ENCODE results near the gene NUP210.

The NUP210 gene

DNA sequence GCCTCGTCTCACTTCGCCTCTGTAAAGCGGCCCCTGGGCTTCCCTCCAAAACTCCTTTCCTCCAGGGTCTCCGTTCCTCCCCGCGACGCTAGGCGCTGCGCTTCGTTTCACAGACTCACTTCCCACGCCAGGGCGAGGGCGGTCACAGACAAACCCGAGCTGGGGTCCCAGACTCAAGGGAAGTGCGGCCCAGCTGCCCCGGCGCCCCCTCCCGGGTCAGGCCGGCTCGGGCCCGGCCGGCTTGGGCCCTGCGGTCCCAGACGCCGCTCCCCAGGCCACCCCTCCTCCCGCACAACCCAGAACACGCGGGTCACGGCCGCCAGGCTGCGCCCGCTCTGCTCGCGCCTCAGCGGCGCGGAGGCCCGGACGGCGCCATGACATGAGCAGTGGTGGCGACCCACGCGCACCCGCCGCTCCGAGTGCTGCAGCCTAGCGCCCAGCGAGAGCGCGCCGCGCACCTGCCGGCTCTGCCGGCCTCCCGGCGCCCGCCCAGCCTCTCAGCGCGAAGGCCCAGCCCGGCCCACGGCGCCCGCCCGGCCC lies 547 bp downstream of the NUP210 start:
- no peak for DNase-seq (ENCODE audit: low read depth, low spot score)
- Histone ChIP-seq H3K9ac (ENCODE audit: insufficient read length, low read depth) (peak overlapping the region; percentile 90), H3K36me3 (ENCODE audit: insufficient read depth, insufficient read length, low read length) (peaks cover 3% of the 10 kb centered on the region), H3K4me1 (ENCODE audit: insufficient read depth, insufficient read length) (peaks cover 11% of the 10 kb centered on the region), H3K27me3 (ENCODE audit: insufficient read depth, insufficient read length) (peaks cover 30% of the 10 kb centered on the region), H3K4me3 (ENCODE audit: insufficient read length, low read depth) (peak overlapping the region; percentile 85), H3K9me3 (ENCODE audit: insufficient read depth, low read length) (no peaks in the 10 kb centered on the region)
- TF ChIP-seq SUZ12 (IDR thresholded peaks at IDR 0.05; ENCODE audit: extremely low read depth, insufficient read depth, insufficient read length) (no peak), ZNF274 (IDR thresholded peaks at IDR 0.05; ENCODE audit: low read depth, low read length) (no peak), YY1 (IDR thresholded peaks at IDR 0.05; ENCODE audit: insufficient read depth, insufficient read length) (no peak)

DNA sequence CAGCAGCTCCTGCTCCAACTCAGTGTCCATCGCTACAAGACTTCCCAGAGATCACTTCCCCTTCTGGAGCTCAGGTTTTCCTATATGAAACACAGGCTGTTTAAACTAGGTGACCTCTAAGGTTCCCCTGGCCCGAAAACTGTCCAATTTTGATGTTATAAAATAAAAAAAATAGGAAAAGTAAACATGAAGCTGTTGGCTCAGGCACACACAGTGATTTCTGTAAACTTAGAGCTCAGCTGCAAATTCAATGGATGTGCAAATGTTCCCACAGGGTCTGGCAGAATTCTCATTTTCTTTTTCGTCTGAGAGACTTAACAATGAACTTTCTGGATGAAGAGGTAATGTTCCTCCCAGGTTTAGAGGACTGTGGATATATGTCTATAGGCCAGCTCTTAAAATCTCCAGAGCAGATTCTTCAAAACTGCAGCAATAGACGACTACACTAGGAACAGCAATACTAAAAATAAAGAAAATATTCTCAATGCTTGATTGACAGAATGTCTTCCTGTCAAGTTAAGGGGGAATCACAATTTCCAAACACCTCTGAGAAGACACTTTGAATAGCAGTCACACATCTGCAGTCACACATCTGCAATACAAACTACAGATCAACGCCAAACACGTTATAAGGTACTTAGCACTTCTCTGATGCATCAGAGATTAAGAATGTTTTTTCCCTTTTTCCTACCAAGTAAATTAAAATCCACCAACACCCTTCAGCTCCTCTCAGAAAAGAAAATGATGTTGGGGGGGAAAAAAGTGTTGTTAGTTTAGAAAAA lies 2.8 kb downstream of the NUP210 start:
- TF ChIP-seq YY1 (IDR thresholded peaks at IDR 0.05; ENCODE audit: insufficient read depth, insufficient read length) (no peak), ZNF274 (IDR thresholded peaks at IDR 0.05; ENCODE audit: low read depth, low read length) (no peak), SUZ12 (IDR thresholded peaks at IDR 0.05; ENCODE audit: extremely low read depth, insufficient read depth, insufficient read length) (no peak)
- Histone ChIP-seq H3K4me1 (ENCODE audit: insufficient read depth, insufficient read length) (peaks cover 11% of the 10 kb centered on the region), H3K9ac (ENCODE audit: insufficient read length, low read depth) (no peak overlapping the region), H3K9me3 (ENCODE audit: insufficient read depth, low read length) (no peaks in the 10 kb centered on the region), H3K27me3 (ENCODE audit: insufficient read depth, insufficient read length) (peaks cover 30% of the 10 kb centered on the region), H3K36me3 (ENCODE audit: insufficient read depth, insufficient read length, low read length) (peaks cover 3% of the 10 kb centered on the region), H3K4me3 (ENCODE audit: insufficient read length, low read depth) (no peak overlapping the region)
- DNase-seq (ENCODE audit: low read depth, low spot score): no peak

DNA sequence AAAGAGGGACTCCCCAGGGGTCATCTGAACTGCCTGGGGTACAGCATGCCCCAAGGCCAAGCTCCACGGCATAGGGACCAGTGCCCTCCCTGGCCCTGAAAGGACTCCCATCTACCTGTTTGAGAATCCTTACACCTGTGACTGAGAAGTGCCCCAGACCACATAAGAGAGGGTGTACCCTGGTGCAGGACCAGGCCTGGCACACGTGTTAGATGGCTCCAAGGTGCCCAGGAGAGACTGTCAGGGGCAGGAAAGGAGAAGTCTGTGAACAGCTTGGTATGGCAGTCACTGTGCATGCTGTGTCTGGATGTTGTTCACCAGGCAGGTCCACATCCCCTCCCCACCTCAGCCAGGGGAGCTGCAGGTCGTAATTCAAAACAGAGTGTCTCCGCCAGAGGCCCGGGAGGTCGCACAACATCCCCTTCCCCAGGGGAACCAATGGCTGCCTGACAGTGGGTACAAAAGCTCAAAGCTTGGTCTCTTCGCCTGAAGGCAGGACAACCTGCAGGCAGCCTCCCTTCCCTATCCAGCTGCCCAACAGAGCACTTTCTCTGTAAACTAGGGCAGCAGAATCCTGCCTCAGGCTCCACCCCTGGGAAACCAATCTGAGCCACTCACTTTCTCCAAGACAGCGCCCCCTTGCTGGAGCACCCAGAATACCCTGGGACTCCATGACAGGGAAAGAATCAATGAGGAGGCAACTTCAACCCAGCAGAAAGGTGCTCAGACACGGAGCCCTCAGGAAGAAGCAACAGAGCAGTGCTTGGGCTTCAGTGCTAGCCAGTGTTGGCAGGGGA lies 3.9 kb downstream of the NUP210 start:
- TF ChIP-seq YY1 (IDR thresholded peaks at IDR 0.05; ENCODE audit: insufficient read depth, insufficient read length) (no peak), ZNF274 (IDR thresholded peaks at IDR 0.05; ENCODE audit: low read depth, low read length) (no peak)
- peaks cover 11% of the 10 kb centered on the region for H3K4me1 ChIP-seq (ENCODE audit: insufficient read depth, insufficient read length)
- no peak for DNase-seq (ENCODE audit: low read depth, low spot score)
- peak overlapping the region; percentile 51 for H3K9ac ChIP-seq (ENCODE audit: insufficient read length, low read depth)
- H3K9me3 ChIP-seq (ENCODE audit: insufficient read depth, low read length): no peaks in the 10 kb centered on the region
- peaks cover 22% of the 10 kb centered on the region for H3K27me3 ChIP-seq (ENCODE audit: insufficient read depth, insufficient read length)
- H3K36me3 ChIP-seq (ENCODE audit: insufficient read depth, insufficient read length, low read length): peaks cover 3% of the 10 kb centered on the region
- H3K4me3 ChIP-seq (ENCODE audit: insufficient read length, low read depth): no peak overlapping the region

DNA sequence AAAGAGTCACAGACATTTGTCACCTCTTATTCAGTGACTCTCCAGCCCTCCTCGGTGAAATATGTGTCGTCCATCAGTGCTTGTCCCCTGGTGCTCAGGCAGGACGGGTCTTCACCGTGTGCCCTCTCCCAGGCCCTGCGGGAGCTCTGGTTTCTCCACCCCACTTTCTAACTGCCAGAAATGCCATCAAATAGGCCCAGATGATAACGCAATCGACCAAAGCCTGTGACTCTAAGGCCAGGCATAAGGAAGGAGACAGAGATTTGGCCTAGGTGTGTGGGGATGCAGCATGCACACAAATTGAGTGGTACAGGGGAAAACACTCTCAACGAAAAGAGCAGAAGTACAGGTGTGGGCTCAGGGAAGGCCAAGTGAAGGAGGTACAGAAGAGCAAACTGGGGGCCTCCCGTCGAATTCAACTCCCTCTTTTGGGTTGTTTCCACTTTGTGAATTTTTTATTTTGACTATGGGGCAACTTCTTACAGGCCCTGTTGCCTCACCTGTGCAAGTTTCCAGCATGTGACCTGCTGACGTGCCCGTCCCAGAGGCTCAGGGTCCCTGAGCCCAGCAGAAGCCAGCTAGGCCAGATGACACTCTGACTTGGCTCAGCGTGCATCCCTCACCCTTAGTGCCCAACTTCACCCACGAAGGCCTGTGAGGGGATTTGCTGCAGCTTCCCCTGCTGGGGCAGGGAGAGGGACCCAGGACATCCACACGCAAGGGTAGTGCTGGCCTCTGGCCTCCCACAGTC lies 4.7 kb downstream of the NUP210 start:
- Histone ChIP-seq H3K36me3 (ENCODE audit: insufficient read depth, insufficient read length, low read length) (peaks cover 3% of the 10 kb centered on the region), H3K9ac (ENCODE audit: insufficient read length, low read depth) (peak overlapping the region; percentile 51)
- no peak for TF ChIP-seq SUZ12 (IDR thresholded peaks at IDR 0.05; ENCODE audit: extremely low read depth, insufficient read depth, insufficient read length)
- TF ChIP-seq ZNF274 (IDR thresholded peaks at IDR 0.05; ENCODE audit: low read depth, low read length): no peak
- TF ChIP-seq YY1 (IDR thresholded peaks at IDR 0.05; ENCODE audit: insufficient read depth, insufficient read length): no peak

DNA sequence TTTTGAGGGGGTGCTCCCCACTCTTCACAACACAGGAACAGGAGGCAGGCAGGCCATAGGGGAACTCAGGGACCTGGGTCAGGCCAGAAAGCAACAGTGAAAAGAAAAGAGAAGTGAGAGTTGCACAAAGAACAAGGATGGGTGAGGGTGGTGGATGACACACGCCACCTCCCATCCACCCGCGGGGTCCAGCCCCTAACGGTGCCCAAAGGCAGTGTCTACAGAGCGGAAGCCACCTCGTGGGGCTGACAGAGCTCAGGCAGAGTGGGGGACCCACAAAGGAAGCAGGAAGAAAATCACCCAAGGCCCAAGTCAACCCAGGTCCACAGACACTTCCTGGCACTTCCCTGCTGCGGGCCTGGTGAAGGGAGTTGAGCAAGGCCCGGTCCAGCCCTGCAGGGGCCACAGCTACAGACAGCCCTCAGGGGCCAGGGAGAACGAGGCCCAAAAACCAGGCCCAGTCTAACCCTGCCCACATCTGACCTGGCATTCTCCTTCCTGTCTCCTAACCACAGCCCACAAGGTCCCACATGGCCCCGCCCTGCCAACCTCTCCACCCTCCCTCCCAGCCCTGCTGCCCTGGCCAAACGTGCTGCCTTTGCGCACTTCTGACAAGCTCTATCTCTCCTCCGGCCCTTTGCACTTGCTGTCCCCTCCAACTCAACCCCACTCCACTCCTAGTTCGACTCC lies 5.9 kb downstream of the NUP210 start:
- TF ChIP-seq SUZ12 (IDR thresholded peaks at IDR 0.05; ENCODE audit: extremely low read depth, insufficient read depth, insufficient read length) (no peak), ZNF274 (IDR thresholded peaks at IDR 0.05; ENCODE audit: low read depth, low read length) (no peak), YY1 (IDR thresholded peaks at IDR 0.05; ENCODE audit: insufficient read depth, insufficient read length) (no peak)
- Histone ChIP-seq H3K4me3 (ENCODE audit: insufficient read length, low read depth) (no peak overlapping the region), H3K27me3 (ENCODE audit: insufficient read depth, insufficient read length) (peaks cover 6% of the 10 kb centered on the region), H3K9me3 (ENCODE audit: insufficient read depth, low read length) (no peaks in the 10 kb centered on the region), H3K9ac (ENCODE audit: insufficient read length, low read depth) (no peak overlapping the region), H3K4me1 (ENCODE audit: insufficient read depth, insufficient read length) (peaks cover 7% of the 10 kb centered on the region), H3K36me3 (ENCODE audit: insufficient read depth, insufficient read length, low read length) (peaks cover 3% of the 10 kb centered on the region)
- no peak for DNase-seq (ENCODE audit: low read depth, low spot score)

More for the DNA sequence above, 4.7 kb downstream of the NUP210 start:
- peaks cover 15% of the 10 kb centered on the region for H3K27me3 ChIP-seq (ENCODE audit: insufficient read depth, insufficient read length)
- H3K4me1 ChIP-seq (ENCODE audit: insufficient read depth, insufficient read length): peaks cover 7% of the 10 kb centered on the region
- no peaks in the 10 kb centered on the region for H3K9me3 ChIP-seq (ENCODE audit: insufficient read depth, low read length)
- no peak overlapping the region for H3K4me3 ChIP-seq (ENCODE audit: insufficient read length, low read depth)
- DNase-seq (ENCODE audit: low read depth, low spot score): no peak

DNA sequence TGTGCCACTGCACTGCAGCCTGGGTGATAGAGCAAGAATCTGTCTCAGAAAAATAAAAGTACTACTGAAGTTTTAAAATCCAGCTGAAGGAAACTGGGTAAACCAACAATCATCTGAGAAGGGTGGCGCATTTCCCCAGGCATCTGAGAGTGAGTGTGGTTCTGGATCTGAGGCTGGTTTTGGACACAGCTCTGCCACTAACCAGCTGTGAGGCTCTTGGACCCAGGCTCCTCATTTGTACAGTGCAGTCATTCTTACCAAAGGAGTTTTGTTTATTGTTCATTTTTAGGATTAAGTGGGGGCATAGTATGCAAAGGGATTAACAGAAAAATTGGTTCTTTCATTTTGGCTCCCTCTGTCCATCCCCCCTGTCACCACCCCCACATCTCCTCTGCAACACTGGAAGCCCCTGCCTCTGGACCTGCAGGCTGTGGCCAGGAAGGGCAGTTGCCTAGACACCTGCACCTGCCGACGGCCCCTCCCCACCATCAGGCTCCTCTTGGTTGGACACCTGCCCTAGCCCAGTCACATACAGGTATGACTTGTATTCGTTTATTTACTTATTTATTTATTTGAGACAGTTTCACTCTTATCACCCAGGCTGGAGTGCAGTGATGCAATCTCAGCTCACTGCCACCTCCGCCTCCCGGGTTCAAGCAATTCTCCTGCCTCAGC lies 8.8 kb downstream of the NUP210 start:
- no peak overlapping the region for H3K9ac ChIP-seq (ENCODE audit: insufficient read length, low read depth)
- no peak for TF ChIP-seq ZNF274 (IDR thresholded peaks at IDR 0.05; ENCODE audit: low read depth, low read length)
- no peak for TF ChIP-seq SUZ12 (IDR thresholded peaks at IDR 0.05; ENCODE audit: extremely low read depth, insufficient read depth, insufficient read length)
- TF ChIP-seq YY1 (IDR thresholded peaks at IDR 0.05; ENCODE audit: insufficient read depth, insufficient read length): no peak
- H3K27me3 ChIP-seq (ENCODE audit: insufficient read depth, insufficient read length): no peaks in the 10 kb centered on the region
- H3K9me3 ChIP-seq (ENCODE audit: insufficient read depth, low read length): peaks cover 15% of the 10 kb centered on the region; the same call in 1 of the 2 replicates
- DNase-seq (ENCODE audit: low read depth, low spot score): no peak
- H3K36me3 ChIP-seq (ENCODE audit: insufficient read depth, insufficient read length, low read length): peaks cover 3% of the 10 kb centered on the region
- peaks cover 2% of the 10 kb centered on the region for H3K4me1 ChIP-seq (ENCODE audit: insufficient read depth, insufficient read length)
- no peak overlapping the region for H3K4me3 ChIP-seq (ENCODE audit: insufficient read length, low read depth)
